IMR-90 (cell line): ENCODE results near the gene ERP27. TPM values are rescaled to one million over a fixed set of nuclear protein-coding genes. Genes with fewer than 3 reads are reported as not detected.

Source experiments
- ATAC-seq: fragments of 200-7000 bp; cut with Tn5 transposase; 2 replicates; pipeline ENCODE4 v1.9.1; 2020; ENCODE audit warnings: low read depth, mild to moderate bottlenecking, moderate library complexity
- BruUV-seq: library from RNA; stranded (reverse); fragments of 400-500 nt; replicated peaks from 2 replicates; lab custom pipeline; 2021; lab: Mats Ljungman, UMichigan
- CTCF ChIA-PET: fragments of 300-600 bp; formaldehyde crosslinking; extraction: SDS; loops from one replicate; lab custom pipeline; 2021; ENCODE audit warnings: antibody characterized with exemption; lab: Yijun Ruan, JAX
- POLR2A ChIA-PET: fragments of 300-600 bp; sonication (Branson Sonifier 250); formaldehyde crosslinking; loops from one replicate; lab custom pipeline; 2022; ENCODE audit warnings: antibody characterized with exemption; ENCODE audit not compliant: unreplicated experiment; lab: Charles Lee
- DNase-seq: peaks from one replicate; pipeline ENCODE4 v3.0.0; 2013
- H2AFZ ChIP-seq: replicated peaks from 2 replicates; pipeline ENCODE3; 2013; ENCODE audit warnings: low read length, mild to moderate bottlenecking; ENCODE audit not compliant: poor library complexity
- H2AK5ac ChIP-seq: 2 replicates; pipeline ENCODE4 v1.6.1; 2013; ENCODE audit warnings: low read depth, low read length, inconsistent platforms
- H2AK9ac ChIP-seq: replicated peaks from 2 replicates; pipeline ENCODE3; 2013; ENCODE audit warnings: mild to moderate bottlenecking, low read depth, low read length, moderate library complexity; ENCODE audit not compliant: poor library complexity
- H2BK120ac ChIP-seq: 2 replicates; pipeline ENCODE4 v1.6.1; 2013; ENCODE audit warnings: low read depth, low read length, inconsistent platforms
- H2BK15ac ChIP-seq: 3 replicates; pipeline ENCODE4 v1.6.1; 2013; ENCODE audit warnings: low read depth, low read length, inconsistent platforms
- H2BK20ac ChIP-seq: 2 replicates; pipeline ENCODE4 v1.6.1; 2013; ENCODE audit warnings: low read depth, mild to moderate bottlenecking, inconsistent platforms, low read length, moderate library complexity
- H2BK5ac ChIP-seq: 2 replicates; pipeline ENCODE4 v1.6.1; 2013; ENCODE audit warnings: mild to moderate bottlenecking, low read depth, low read length, inconsistent platforms; ENCODE audit not compliant: poor library complexity, severe bottlenecking
- H3K14ac ChIP-seq: replicated peaks from 2 replicates; pipeline ENCODE4 v1.6.1; 2013; ENCODE audit warnings: low read depth, low read length, inconsistent platforms
- H3K18ac ChIP-seq: 2 replicates; pipeline ENCODE4 v1.6.1; 2013; ENCODE audit warnings: low read depth, low read length, control low read depth
- H3K23ac ChIP-seq: 2 replicates; pipeline ENCODE4 v1.6.1; 2013; ENCODE audit warnings: low read depth, low read length, inconsistent platforms
- H3K27ac ChIP-seq: 2 replicates; pipeline ENCODE4 v1.5.1; 2013; ENCODE audit warnings: mild to moderate bottlenecking, control low read depth, low read length; ENCODE audit not compliant: insufficient read depth
- H3K27me3 ChIP-seq: 2 replicates; pipeline ENCODE4 v1.6.1; 2013; ENCODE audit warnings: low read length; ENCODE audit not compliant: control insufficient read depth, insufficient read depth
- H3K36me3 ChIP-seq: 2 replicates; pipeline ENCODE4 v1.6.1; 2013; ENCODE audit warnings: low read length, mixed read lengths; ENCODE audit not compliant: control insufficient read depth, insufficient read depth
- H3K4ac ChIP-seq: 2 replicates; pipeline ENCODE4 v1.6.1; 2013; ENCODE audit warnings: low read depth, low read length, inconsistent platforms
- H3K4me1 ChIP-seq: 2 replicates; pipeline ENCODE4 v1.6.1; 2013; ENCODE audit warnings: low read length, mixed read lengths; ENCODE audit not compliant: control insufficient read depth, insufficient read depth
- H3K4me2 ChIP-seq: 2 replicates; pipeline ENCODE4 v1.6.1; 2013; ENCODE audit warnings: low read depth, mild to moderate bottlenecking, control low read depth, low read length, moderate library complexity
- H3K4me3 ChIP-seq: 2 replicates; pipeline ENCODE4 v1.5.1; 2013; ENCODE audit warnings: low read depth, mild to moderate bottlenecking, control low read depth, low read length, moderate library complexity; ENCODE audit not compliant: insufficient read depth
- H3K56ac ChIP-seq: 2 replicates; pipeline ENCODE4 v1.6.1; 2013; ENCODE audit warnings: low read length, inconsistent platforms; ENCODE audit not compliant: insufficient read depth; ENCODE audit errors: extremely low read depth
- H3K79me1 ChIP-seq, 2 experiments: 2 replicates each; pipeline ENCODE4 v1.6.1; 2013; ENCODE audit warnings: low read length in 2 of 2, inconsistent platforms in 1 of 2, low read depth in 1 of 2
- H3K9ac ChIP-seq: 2 replicates; pipeline ENCODE4 v1.6.1; 2013; ENCODE audit warnings: low read depth, low read length, control low read depth
- H3K9me1 ChIP-seq: 2 replicates; pipeline ENCODE4 v1.6.1; 2013; ENCODE audit warnings: low read length, inconsistent platforms; ENCODE audit not compliant: insufficient read depth
- H3K9me3 ChIP-seq: 2 replicates; pipeline ENCODE4 v1.6.1; 2013; ENCODE audit warnings: low read length; ENCODE audit not compliant: control insufficient read depth, insufficient read depth
- H4K20me1 ChIP-seq: 2 replicates; pipeline ENCODE4 v1.6.1; 2013; ENCODE audit warnings: low read length, inconsistent platforms; ENCODE audit not compliant: insufficient read depth
- H4K5ac ChIP-seq: 2 replicates; pipeline ENCODE4 v1.6.1; 2013; ENCODE audit warnings: mild to moderate bottlenecking, low read depth, low read length, control low read depth
- H4K8ac ChIP-seq, 2 experiments: 2 replicates each; pipeline ENCODE4 v1.6.1; 2013; ENCODE audit warnings: low read depth in 2 of 2, low read length in 2 of 2, control low read depth in 1 of 2, inconsistent platforms in 1 of 2
- H4K91ac ChIP-seq: 2 replicates; pipeline ENCODE4 v1.6.1; 2013; ENCODE audit warnings: low read depth, low read length, inconsistent platforms; ENCODE audit not compliant: insufficient read depth
- MXI1 ChIP-seq: IDR thresholded peaks from 2 replicates; pipeline ENCODE4 v1.6.1; 2012; ENCODE audit warnings: low read depth, mild to moderate bottlenecking, low read length, moderate library complexity, borderline replicate concordance
- POLR2A ChIP-seq: IDR thresholded peaks from 2 replicates; pipeline ENCODE4 v1.6.1; 2012; ENCODE audit warnings: mild to moderate bottlenecking, low read depth, low read length
- USF2 ChIP-seq: fragments of 150-350 bp; IDR thresholded peaks from 2 replicates; pipeline ENCODE4 v1.6.1; 2017; ENCODE audit warnings: mild to moderate bottlenecking, antibody characterized with exemption, low read length, low read depth
- WGBS, 2 experiments: methylation state at CpG; one replicate each; pipeline versions ENCODE4 v1.1.5 to v1.1.7; 2013; ENCODE audit warnings: missing lambda C conversion rate in 2 of 2; ENCODE audit not compliant: insufficient read length in 1 of 2; ENCODE audit errors: extremely low coverage in 2 of 2; 5-methylcytosine and 5-hydroxymethylcytosine counted together
- dilution Hi-C: fragments of 300-500 bp; cut with HindIII; formaldehyde crosslinking; loops from one replicate; pipeline ENCODE4 v1.14.3; 2018; ENCODE audit warnings: low sequenced_read_pairs; ENCODE audit not compliant: unreplicated experiment
- in situ Hi-C: fragments of 300-500 bp; cut with MboI; formaldehyde crosslinking; loops from 3 replicates; pipeline ENCODE4 v1.14.3; 2019; ENCODE audit warnings: low sequenced_read_pairs, inconsistent platforms, mixed read lengths
- intact Hi-C: fragments of 100-400 bp; cut with micrococcal nuclease; formaldehyde crosslinking; loops from 2 replicates; pipeline ENCODE4 v1.10.0; 2022
- polyA plus RNA-seq, 3 experiments: library from polyadenylated mRNA; depleted of rRNA; stranded (reverse); fragments of >200 nt; gene quantifications; 2 replicates each; pipeline ENCODE4 v1.2.3, GENCODE V29; 2012; ENCODE audit warnings: low replicate concordance in 1 of 3
- total RNA-seq: library from RNA; depleted of rRNA; stranded (reverse); fragments of >200 nt; gene quantifications from 2 replicates; pipeline ENCODE4 v1.2.3, GENCODE V29; 2012

ERP27 gene
- total and polyA plus RNA-seq, 2 of the 4 experiments (the other 2 are of a cell fraction) = not detected

- Histone ChIP-seq H3K36me3 (no peaks in the 10 kb centered on the region), H3K4me3 (no peak overlapping the region), H4K5ac (no peak overlapping the region), H3K4me2 (no peak overlapping the region), H2BK20ac (no peak overlapping the region), H3K27ac (no peak overlapping the region), H3K9ac (no peak overlapping the region), H2BK120ac (no peak overlapping the region), H2AFZ (no peak overlapping the region), H2BK15ac (no peak overlapping the region), H3K9me3 (no peaks in the 10 kb centered on the region), H3K4ac (no peak overlapping the region), H3K4me1 (peaks cover 7% of the 10 kb centered on the region; the same call in 1 of the 2 replicates), H2AK5ac (no peak overlapping the region), H2BK5ac (no peak overlapping the region), H3K9me1 (no peaks in the 10 kb centered on the region), H3K27me3 (peaks cover under 1% of the 10 kb centered on the region; the same call in 1 of the 2 replicates), H4K8ac (no peak overlapping the region), H3K56ac (no peak overlapping the region), H4K20me1 (no peaks in the 10 kb centered on the region), H3K79me1 (no peaks in the 10 kb centered on the region), H2AK9ac (no peak overlapping the region), H3K23ac (no peak overlapping the region), H3K14ac (no peak overlapping the region), H4K91ac (no peak overlapping the region), H3K18ac (no peak overlapping the region)
- DNase-seq (no peak), ATAC-seq (no peak)
- in situ Hi-C loops = no loop called here
- POLR2A ChIA-PET = no interaction called here
- WGBS, 2 experiments = no CpG with 5 or more reads among the region's 6 CpGs
- no TSS peak for BruUV-seq
- TF ChIP-seq USF2 = no peak
- no peak for TF ChIP-seq MXI1
- TF ChIP-seq POLR2A = no peak
- CTCF ChIA-PET = no interaction called here
- intact Hi-C loops = no loop called here
- dilution Hi-C loops = no loop called here
These were observed 57.4 kb downstream of the ERP27 start for GRCh38 chr12:14880890-14881453.
